ENCODE data around the gene MTA1. TPM values are rescaled to one million over a fixed set of nuclear protein-coding genes. Genes with fewer than 3 reads are reported as not detected.
A peak's percentile ranks its signal among the peaks of the same experiment; 100 is the strongest.

The MTA1 gene
- total RNA-seq, 2 donors from 2014 or later, result 99.0 to 99.7 TPM

- ATAC-seq (peak; percentile 68), DNase-seq (peak; percentile 88 to 95 (median 93))
- Mint-ChIP-seq H3K27ac (peak overlapping the region; percentile 99), H3K27me3 (no peaks in the 10 kb centered on the region), H3K4me3 (peak overlapping the region; percentile 89), H3K4me1 (peaks cover 50% of the 10 kb centered on the region), H3K36me3 (ENCODE audit: low read depth) (peaks cover 2% of the 10 kb centered on the region)
- no peaks in the 10 kb centered on the region for H3K9me3 ChIP-seq (ENCODE audit: control insufficient read depth, low read length, poor library complexity, severe bottlenecking)
Measured at GRCh38 chr14:105481886-105482457, 62.3 kb downstream of the MTA1 start.

GRCh38 chr14:105482486-105483110 lies 63.0 kb downstream of the MTA1 start:
- H3K36me3 Mint-ChIP-seq (ENCODE audit: low read depth), result no peaks in the 10 kb centered on the region
- H3K27ac Mint-ChIP-seq, result peak overlapping the region; percentile 99
- H3K4me1 Mint-ChIP-seq, result peaks cover 45% of the 10 kb centered on the region
- ATAC-seq, result no peak
- DNase-seq, result no peak
- no peaks in the 10 kb centered on the region for H3K9me3 ChIP-seq (ENCODE audit: control insufficient read depth, low read length, poor library complexity, severe bottlenecking)
- peak overlapping the region; percentile 89 for H3K4me3 Mint-ChIP-seq
- H3K27me3 Mint-ChIP-seq, result no peaks in the 10 kb centered on the region

- Mint-ChIP-seq H3K27me3 (no peaks in the 10 kb centered on the region), H3K4me3 (peak overlapping the region; percentile 89), H3K36me3 (ENCODE audit: low read depth) (no peaks in the 10 kb centered on the region), H3K27ac (peak overlapping the region; percentile 99), H3K4me1 (peaks cover 52% of the 10 kb centered on the region)
- no peaks in the 10 kb centered on the region for H3K9me3 ChIP-seq (ENCODE audit: control insufficient read depth, low read length, poor library complexity, severe bottlenecking)
- ATAC-seq, result no peak
- no peak for DNase-seq
Measured at GRCh38 chr14:105483300-105484068, 63.9 kb downstream of the MTA1 start.

GRCh38 chr14:105484069-105484996 lies 64.7 kb downstream of the MTA1 start:
- Mint-ChIP-seq H3K36me3 (ENCODE audit: low read depth) (no peaks in the 10 kb centered on the region), H3K27me3 (no peaks in the 10 kb centered on the region), H3K27ac (peak overlapping the region; percentile 95), H3K4me1 (peaks cover 58% of the 10 kb centered on the region), H3K4me3 (peak overlapping the region; percentile 83)
- DNase-seq (peak in 2 of 3 donors; percentile 38 to 47), ATAC-seq (no peak)
- H3K9me3 ChIP-seq (ENCODE audit: control insufficient read depth, low read length, poor library complexity, severe bottlenecking), result no peaks in the 10 kb centered on the region

GRCh38 chr14:105484997-105485393 lies 65.4 kb downstream of the MTA1 start:
- peaks cover 2% of the 10 kb centered on the region for H3K36me3 Mint-ChIP-seq (ENCODE audit: low read depth)

GRCh38 chr14:105485739-105486162 lies 66.1 kb downstream of the MTA1 start:
- Mint-ChIP-seq H3K4me3 (peak overlapping the region; percentile 96), H3K4me1 (peaks cover 57% of the 10 kb centered on the region), H3K27ac (peak overlapping the region; percentile 95), H3K36me3 (ENCODE audit: low read depth) (peaks cover 2% of the 10 kb centered on the region), H3K27me3 (no peaks in the 10 kb centered on the region)
- ATAC-seq, result no peak
- DNase-seq, result peak; percentile 49 to 62 (median 58)
- no peaks in the 10 kb centered on the region for H3K9me3 ChIP-seq (ENCODE audit: control insufficient read depth, low read length, poor library complexity, severe bottlenecking)

More at GRCh38 chr14:105484997-105485393, 65.4 kb downstream of the MTA1 start:
- DNase-seq (no peak), ATAC-seq (no peak)
- H3K9me3 ChIP-seq (ENCODE audit: control insufficient read depth, low read length, poor library complexity, severe bottlenecking), result no peaks in the 10 kb centered on the region
- Mint-ChIP-seq H3K4me1 (peaks cover 60% of the 10 kb centered on the region), H3K4me3 (peak overlapping the region; percentile 96), H3K27ac (peak overlapping the region; percentile 95), H3K27me3 (no peaks in the 10 kb centered on the region)

GRCh38 chr14:105486163-105486973 lies 66.7 kb downstream of the MTA1 start, which contains the start of gene CRIP1:
CRIP1 (plus strand) TSS chr14:105486886; CDS start chr14:105487260, 374 bp downstream.
- H3K4me1 Mint-ChIP-seq, result peaks cover 54% of the 10 kb centered on the region

GRCh38 chr14:105486974-105487448 lies 67.4 kb downstream of the MTA1 start:
- H3K27me3 Mint-ChIP-seq, result no peaks in the 10 kb centered on the region
- H3K4me3 Mint-ChIP-seq, result peak overlapping the region; percentile 96
- DNase-seq, result peak; percentile 55 to 60 (median 57)
- peaks cover 2% of the 10 kb centered on the region for H3K36me3 Mint-ChIP-seq (ENCODE audit: low read depth)
- H3K9me3 ChIP-seq (ENCODE audit: control insufficient read depth, low read length, poor library complexity, severe bottlenecking), result no peaks in the 10 kb centered on the region
- no peak for ATAC-seq
- H3K27ac Mint-ChIP-seq, result peak overlapping the region; percentile 95
- peaks cover 53% of the 10 kb centered on the region for H3K4me1 Mint-ChIP-seq

More at GRCh38 chr14:105486163-105486973, 66.7 kb downstream of the MTA1 start, which contains the start of gene CRIP1:
- ATAC-seq (no peak), DNase-seq (peak; percentile 21 to 41 (median 31))
- H3K27me3 Mint-ChIP-seq, result no peaks in the 10 kb centered on the region
- peak within 1 kb of the TSS; percentile 96 for H3K4me3 Mint-ChIP-seq
- peaks cover 2% of the 10 kb centered on the region for H3K36me3 Mint-ChIP-seq (ENCODE audit: low read depth)
- no peaks in the 10 kb centered on the region for H3K9me3 ChIP-seq (ENCODE audit: control insufficient read depth, low read length, poor library complexity, severe bottlenecking)
- peak within 1 kb of the TSS; percentile 95 for H3K27ac Mint-ChIP-seq

GRCh38 chr14:105487449-105487985 lies 67.9 kb downstream of the MTA1 start:
- H3K9me3 ChIP-seq (ENCODE audit: control insufficient read depth, low read length, poor library complexity, severe bottlenecking), result no peaks in the 10 kb centered on the region
- ATAC-seq, result no peak
- peak overlapping the region; percentile 95 for H3K27ac Mint-ChIP-seq
- peak; percentile 64 to 70 (median 66) for DNase-seq
- peak overlapping the region; percentile 96 for H3K4me3 Mint-ChIP-seq
- H3K4me1 Mint-ChIP-seq, result peaks cover 49% of the 10 kb centered on the region
- H3K27me3 Mint-ChIP-seq, result no peaks in the 10 kb centered on the region
- H3K36me3 Mint-ChIP-seq (ENCODE audit: low read depth), result peaks cover 2% of the 10 kb centered on the region

GRCh38 chr14:105487986-105488777 lies 68.6 kb downstream of the MTA1 start:
- Mint-ChIP-seq H3K4me3 (peak overlapping the region; percentile 96), H3K27me3 (no peaks in the 10 kb centered on the region), H3K36me3 (ENCODE audit: low read depth) (peaks cover 2% of the 10 kb centered on the region), H3K27ac (peak overlapping the region; percentile 95), H3K4me1 (peaks cover 47% of the 10 kb centered on the region)
- no peaks in the 10 kb centered on the region for H3K9me3 ChIP-seq (ENCODE audit: control insufficient read depth, low read length, poor library complexity, severe bottlenecking)
- ATAC-seq, result no peak
- peak in 1 of 3 donors; percentile 29 for DNase-seq

Measured in T-helper 17 cell (primary cell).